DOHH2 (cell line): ENCODE data around the gene CPNE9.

Experiments
- H3F3A ChIP-seq: fragments of 200-600 bp; sonication (generic), shearing (Covaris generic); 2 replicates; pipeline ENCODE4 v1.6.0; 2016; ENCODE audit warnings: antibody characterized with exemption, mild to moderate bottlenecking; ENCODE audit not compliant: control insufficient read depth, insufficient read depth
- H3K27ac ChIP-seq: fragments of 200-600 bp; sonication (generic); 2 replicates; pipeline ENCODE4 v1.5.1; 2014; ENCODE audit warnings: low read depth, mild to moderate bottlenecking, low read length, moderate library complexity
- H3K27me3 ChIP-seq: fragments of 200-600 bp; sonication (generic); 2 replicates; pipeline ENCODE4 v1.6.1; 2014; ENCODE audit warnings: mild to moderate bottlenecking, low read length, mixed read lengths; ENCODE audit not compliant: control insufficient read depth
- H3K36me3 ChIP-seq: fragments of 200-600 bp; sonication (generic); 2 replicates; pipeline ENCODE4 v1.6.1; 2014; ENCODE audit warnings: mild to moderate bottlenecking, low read length, moderate library complexity, mixed read lengths; ENCODE audit not compliant: control insufficient read depth
- H3K4me1 ChIP-seq: fragments of 200-600 bp; sonication (generic); 2 replicates; pipeline ENCODE4 v1.6.1; 2014; ENCODE audit warnings: mild to moderate bottlenecking, low read length, mixed read lengths; ENCODE audit not compliant: control insufficient read depth
- H3K4me2 ChIP-seq: fragments of 200-600 bp; sonication (generic); 2 replicates; pipeline ENCODE4 v1.6.0; 2014; ENCODE audit warnings: mild to moderate bottlenecking, low read length, moderate library complexity
- H3K4me3 ChIP-seq: fragments of 200-600 bp; sonication (generic); 2 replicates; pipeline ENCODE4 v1.5.1; 2014; ENCODE audit warnings: mild to moderate bottlenecking, low read length, mixed read lengths
- H3K79me2 ChIP-seq: fragments of 200-600 bp; sonication (generic); 2 replicates; pipeline ENCODE4 v1.6.1; 2014; ENCODE audit warnings: mild to moderate bottlenecking, low read length, mixed read lengths; ENCODE audit not compliant: control insufficient read depth
- H3K9me2 ChIP-seq: fragments of 200-600 bp; sonication (generic); replicated peaks from 2 replicates; pipeline ENCODE4 v1.6.1; 2014; ENCODE audit warnings: mild to moderate bottlenecking, low read length, mixed read lengths; ENCODE audit not compliant: control insufficient read depth
- H3K9me3 ChIP-seq: fragments of 200-600 bp; sonication (generic); 2 replicates; pipeline ENCODE4 v1.6.1; 2014; ENCODE audit warnings: antibody characterized with exemption, low read length, mixed read lengths; ENCODE audit not compliant: control insufficient read depth, insufficient read depth
- H4K20me1 ChIP-seq: fragments of 200-600 bp; sonication (generic); 2 replicates; pipeline ENCODE4 v1.6.0; 2014; ENCODE audit warnings: low read depth, mild to moderate bottlenecking, antibody characterized with exemption, low read length, moderate library complexity; ENCODE audit not compliant: control insufficient read depth, insufficient read depth
- EZH2phosphoT487 ChIP-seq: fragments of 200-600 bp; sonication (generic); IDR thresholded peaks from 2 replicates; pipeline ENCODE4 v1.6.1; 2017; ENCODE audit warnings: borderline replicate concordance, mild to moderate bottlenecking, antibody characterized with exemption, low read length, moderate library complexity, mixed read lengths
- TF ChIP-seq, protein P1 (sequence below): fragments of 200-600 bp; sonication (generic); IDR thresholded peaks from one replicate; pipeline ENCODE4 v1.5.1; 2014; ENCODE audit warnings: antibody characterized with exemption, mild to moderate bottlenecking, low read depth, low read length; ENCODE audit not compliant: poor library complexity, severe bottlenecking

CPNE9 gene

GRCh38 chr3:9731206-9732079 is 27.8 kb downstream of the CPNE9 start, which contains the start of gene BRPF1:
TSS of gene BRPF1 (plus strand) at chr3:9731735. CDS start at chr3:9734141, 2,406 bp downstream.
- H3K36me3 ChIP-seq = peaks cover 44% of the 10 kb centered on the region
- no peaks in the 10 kb centered on the region for H3K9me3 ChIP-seq
- no peaks in the 10 kb centered on the region for H3K27me3 ChIP-seq
- no peak for TF ChIP-seq EZH2phosphoT487
- TF ChIP-seq, protein P1, sequence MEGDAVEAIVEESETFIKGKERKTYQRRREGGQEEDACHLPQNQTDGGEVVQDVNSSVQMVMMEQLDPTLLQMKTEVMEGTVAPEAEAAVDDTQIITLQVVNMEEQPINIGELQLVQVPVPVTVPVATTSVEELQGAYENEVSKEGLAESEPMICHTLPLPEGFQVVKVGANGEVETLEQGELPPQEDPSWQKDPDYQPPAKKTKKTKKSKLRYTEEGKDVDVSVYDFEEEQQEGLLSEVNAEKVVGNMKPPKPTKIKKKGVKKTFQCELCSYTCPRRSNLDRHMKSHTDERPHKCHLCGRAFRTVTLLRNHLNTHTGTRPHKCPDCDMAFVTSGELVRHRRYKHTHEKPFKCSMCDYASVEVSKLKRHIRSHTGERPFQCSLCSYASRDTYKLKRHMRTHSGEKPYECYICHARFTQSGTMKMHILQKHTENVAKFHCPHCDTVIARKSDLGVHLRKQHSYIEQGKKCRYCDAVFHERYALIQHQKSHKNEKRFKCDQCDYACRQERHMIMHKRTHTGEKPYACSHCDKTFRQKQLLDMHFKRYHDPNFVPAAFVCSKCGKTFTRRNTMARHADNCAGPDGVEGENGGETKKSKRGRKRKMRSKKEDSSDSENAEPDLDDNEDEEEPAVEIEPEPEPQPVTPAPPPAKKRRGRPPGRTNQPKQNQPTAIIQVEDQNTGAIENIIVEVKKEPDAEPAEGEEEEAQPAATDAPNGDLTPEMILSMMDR = no peak
- peak within 1 kb of the TSS; percentile 76 for H3K27ac ChIP-seq
- H3K4me3 ChIP-seq = peak within 1 kb of the TSS; percentile 84
- no peaks in the 10 kb centered on the region for H3K9me2 ChIP-seq
- H3K79me2 ChIP-seq = peaks cover 46% of the 10 kb centered on the region
- peak within 1 kb of the TSS; percentile 94 for H3K4me2 ChIP-seq
- peaks cover 29% of the 10 kb centered on the region for H3K4me1 ChIP-seq
- no peaks in the 10 kb centered on the region for H3F3A ChIP-seq
- H4K20me1 ChIP-seq = peaks cover 20% of the 10 kb centered on the region

DNA sequence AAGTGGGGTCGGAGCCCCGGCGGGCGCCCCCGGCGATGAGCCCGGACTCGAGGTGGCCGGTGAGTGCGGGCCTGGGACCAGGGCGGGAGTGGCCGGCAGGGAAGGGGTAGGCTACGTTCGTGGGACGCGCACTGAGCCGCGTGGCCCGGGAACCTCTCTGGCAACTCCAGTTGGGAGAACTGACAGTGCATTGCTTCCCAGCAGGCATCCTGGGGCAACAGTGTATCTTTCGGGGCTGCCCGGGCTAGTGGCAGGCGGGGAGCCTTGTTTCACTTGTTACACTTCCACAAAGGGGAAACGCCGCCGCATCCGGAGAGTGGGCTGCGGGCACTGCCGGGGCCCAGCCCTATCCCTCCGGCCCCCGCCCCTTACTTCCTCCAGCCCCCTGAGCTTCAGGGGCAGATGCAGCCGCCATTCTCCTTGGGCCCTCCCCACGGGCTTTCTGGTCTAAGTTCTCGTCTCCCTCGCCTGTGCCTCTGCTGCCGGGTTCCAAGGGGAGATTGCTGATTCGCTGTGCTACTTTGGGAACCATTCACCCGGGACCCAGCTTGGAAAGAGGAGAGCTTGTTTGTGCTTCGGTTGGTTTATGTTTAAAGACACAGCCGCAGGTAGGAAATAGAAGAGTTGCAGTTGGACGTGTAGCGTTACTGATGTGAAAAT is 28.6 kb downstream of the CPNE9 start:
- Histone ChIP-seq H3K9me3 (no peaks in the 10 kb centered on the region), H3K27ac (peak overlapping the region; percentile 76), H4K20me1 (peaks cover 20% of the 10 kb centered on the region), H3K36me3 (peaks cover 51% of the 10 kb centered on the region), H3K27me3 (no peaks in the 10 kb centered on the region), H3K4me2 (peak overlapping the region; percentile 94), H3F3A (no peaks in the 10 kb centered on the region), H3K4me1 (peaks cover 21% of the 10 kb centered on the region), H3K9me2 (no peaks in the 10 kb centered on the region), H3K79me2 (peaks cover 54% of the 10 kb centered on the region), H3K4me3 (peak overlapping the region; percentile 84)
- no peak for TF ChIP-seq EZH2phosphoT487
- TF ChIP-seq, protein P1 = no peak

- H3K27me3 ChIP-seq = no peaks in the 10 kb centered on the region
- peaks cover 56% of the 10 kb centered on the region for H3K79me2 ChIP-seq
- peak overlapping the region; percentile 84 for H3K4me3 ChIP-seq
- TF ChIP-seq EZH2phosphoT487 = no peak
- TF ChIP-seq, protein P1 = no peak
- H3K9me2 ChIP-seq = no peaks in the 10 kb centered on the region
- H3K4me2 ChIP-seq = peak overlapping the region; percentile 94
- H3F3A ChIP-seq = no peaks in the 10 kb centered on the region
- peak overlapping the region; percentile 76; the same call in 1 of the 2 replicates for H3K27ac ChIP-seq
- peaks cover 17% of the 10 kb centered on the region for H3K4me1 ChIP-seq
- H4K20me1 ChIP-seq = peaks cover 20% of the 10 kb centered on the region
- H3K9me3 ChIP-seq = no peaks in the 10 kb centered on the region
- H3K36me3 ChIP-seq = peaks cover 57% of the 10 kb centered on the region
Measured at GRCh38 chr3:9732740-9733115, 29.1 kb downstream of the CPNE9 start.
